WTC11 (cell line): ENCODE results near the gene THUMPD1. TPM values are rescaled to one million over a fixed set of nuclear protein-coding genes. Genes with fewer than 3 reads are reported as not detected.

Source experiments
- ATAC-seq: fragments of 200-7000 bp; cut with Tn5 transposase; 2 replicates; pipeline ENCODE4 v1.10.0; 2021; ENCODE audit warnings: mild to moderate bottlenecking, moderate library complexity
- CTCF ChIA-PET: fragments of 300-600 bp; sonication (Branson Sonifier 250); formaldehyde crosslinking; loops from one replicate; lab custom pipeline; 2021; ENCODE audit warnings: antibody characterized with exemption; lab: Charles Lee
- POLR2A ChIA-PET: fragments of 350-600 bp; sonication (Branson Sonifier 250); formaldehyde crosslinking; loops from one replicate; lab custom pipeline; 2021; ENCODE audit warnings: antibody characterized with exemption; lab: Charles Lee
- DNase-seq: peaks from one replicate; pipeline ENCODE4 v3.0.0; 2021; ENCODE audit warnings: low spot score
- H3K27ac Mint-ChIP-seq: 2 replicates; pipeline ENCODE4 v1.8.0; 2021; ENCODE audit warnings: mixed read lengths
- H3K27me3 Mint-ChIP-seq: 2 replicates; pipeline ENCODE4 v1.8.0; 2021; ENCODE audit warnings: low read depth, mild to moderate bottlenecking, moderate library complexity, mixed read lengths
- H3K36me3 Mint-ChIP-seq: 2 replicates; pipeline ENCODE4 v1.8.0; 2021; ENCODE audit warnings: mixed read lengths
- H3K4me1 Mint-ChIP-seq: 2 replicates; pipeline ENCODE4 v1.8.0; 2022; ENCODE audit warnings: mixed read lengths
- H3K4me3 Mint-ChIP-seq: 2 replicates; pipeline ENCODE4 v1.8.0; 2021; ENCODE audit warnings: mild to moderate bottlenecking, moderate library complexity, mixed read lengths
- H3K9me3 Mint-ChIP-seq: 2 replicates; pipeline ENCODE4 v1.8.0; 2021; ENCODE audit warnings: mixed read lengths
- ATF3 ChIP-seq: sonication (generic); formaldehyde crosslinking; conservative IDR thresholded peaks from 2 replicates; pipeline ENCODE4 v1.8.1; 2022; ENCODE audit warnings: mild to moderate bottlenecking, missing genetic modification reagents
- CDX4 ChIP-seq: fragments of 250-450 bp; sonication (Bioruptor Pico); IDR thresholded peaks from 2 replicates; pipeline ENCODE4 v1.9.0; 2021; ENCODE audit warnings: moderate library complexity, mild to moderate bottlenecking, inconsistent platforms, borderline replicate concordance
- CREM ChIP-seq: sonication (generic); formaldehyde crosslinking; IDR thresholded peaks from 2 replicates; pipeline ENCODE4 v1.8.1; 2022; ENCODE audit warnings: mild to moderate bottlenecking, missing genetic modification reagents, moderate library complexity
- E2F4 ChIP-seq: sonication (generic); formaldehyde crosslinking; IDR thresholded peaks from 2 replicates; pipeline ENCODE4 v1.8.1; 2022; ENCODE audit warnings: low read depth, mild to moderate bottlenecking, moderate library complexity, missing genetic modification reagents, borderline replicate concordance
- FOXP4 ChIP-seq: sonication (generic); formaldehyde crosslinking; IDR thresholded peaks from 2 replicates; pipeline ENCODE4 v1.8.0; 2022; ENCODE audit warnings: mild to moderate bottlenecking, missing genetic modification reagents
- IRF1 ChIP-seq: sonication (generic); formaldehyde crosslinking; IDR thresholded peaks from 2 replicates; pipeline ENCODE4 v1.8.0; 2023; ENCODE audit warnings: missing genetic modification reagents
- MAX ChIP-seq: sonication (generic); formaldehyde crosslinking; IDR thresholded peaks from 2 replicates; pipeline ENCODE4 v1.8.0; 2022; ENCODE audit warnings: mild to moderate bottlenecking, missing genetic modification reagents
- MLX ChIP-seq: sonication (generic); formaldehyde crosslinking; IDR thresholded peaks from 2 replicates; pipeline ENCODE4 v1.8.1; 2023; ENCODE audit warnings: mild to moderate bottlenecking, missing genetic modification reagents, moderate library complexity
- ZNF121 ChIP-seq: sonication (generic); formaldehyde crosslinking; IDR thresholded peaks from 2 replicates; pipeline ENCODE4 v1.8.0; 2023; ENCODE audit warnings: missing genetic modification reagents
- ZNF281 ChIP-seq: sonication (generic); formaldehyde crosslinking; IDR thresholded peaks from 2 replicates; pipeline ENCODE4 v1.8.0; 2023; ENCODE audit warnings: mild to moderate bottlenecking, missing genetic modification reagents
- ZNF396 ChIP-seq: fragments of 250-450 bp; sonication (Bioruptor Pico); IDR thresholded peaks from 2 replicates; pipeline ENCODE4 v1.8.0; 2021; ENCODE audit warnings: mild to moderate bottlenecking, moderate library complexity, borderline replicate concordance
- ZNF416 ChIP-seq: fragments of 250-450 bp; sonication (Bioruptor Pico); IDR thresholded peaks from 2 replicates; pipeline ENCODE4 v1.9.0; 2021; ENCODE audit warnings: mild to moderate bottlenecking, inconsistent platforms
- ZNF423 ChIP-seq: fragments of 250-450 bp; sonication (Bioruptor Pico); IDR thresholded peaks from 2 replicates; pipeline ENCODE4 v2.1.2; 2022; ENCODE audit warnings: mild to moderate bottlenecking, moderate library complexity
- ZNF512 ChIP-seq: sonication (generic); formaldehyde crosslinking; IDR thresholded peaks from 2 replicates; pipeline ENCODE4 v1.8.1; 2022; ENCODE audit warnings: missing genetic modification reagents, borderline replicate concordance
- total RNA-seq: library from RNA; stranded (reverse); gene quantifications from 3 replicates; pipeline ENCODE4 v1.2.3, GENCODE V29; 2021

THUMPD1 gene
- total RNA-seq, 1 experiment from 2014 or later, result 48.5 TPM

- DNase-seq (no peak), ATAC-seq (no peak)
- Mint-ChIP-seq H3K4me1 (peaks cover 10% of the 10 kb centered on the region), H3K27me3 (peaks cover 3% of the 10 kb centered on the region), H3K36me3 (peaks cover 24% of the 10 kb centered on the region), H3K9me3 (peaks cover 40% of the 10 kb centered on the region), H3K4me3 (no peak overlapping the region), H3K27ac (no peak overlapping the region)
- ChIA-PET POLR2A (no interaction called here), CTCF (no interaction called here)
- TF ChIP-seq ZNF423, result no peak
- no peak for TF ChIP-seq ATF3
- no peak for TF ChIP-seq FOXP4
- TF ChIP-seq E2F4 (CRISPR knock-in tag), result no peak
These were observed 2.0 kb upstream of the THUMPD1 start for GRCh38 chr16:20743591-20743990.

- H3K9me3 Mint-ChIP-seq, result peaks cover 18% of the 10 kb centered on the region
- DNase-seq (peak; percentile 84), ATAC-seq (peak; percentile 88)
- ChIA-PET POLR2A (interaction anchor here (1.5 kb wide), 1 partner anchor 66 kb away, joined by 4 read pairs; no protein-coding TSS in a partner anchor), CTCF (interaction anchor here (1.0 to 1.1 kb wide), 4 partner anchors 188 to 1186 kb away, joined by 3 to 4 read pairs (median 3); partner anchors contain the start of gene VPS35L)
- H3K27me3 Mint-ChIP-seq, result no peaks in the 10 kb centered on the region
- H3K4me3 Mint-ChIP-seq, result peak overlapping the region; percentile 97
- peaks cover 30% of the 10 kb centered on the region for H3K36me3 Mint-ChIP-seq
- peaks cover 10% of the 10 kb centered on the region for H3K4me1 Mint-ChIP-seq
- H3K27ac Mint-ChIP-seq, result peak overlapping the region; percentile 93
- TF ChIP-seq ZNF121 (CRISPR knock-in tag) (peak; percentile 47; the same call in 1 of the 2 replicates), MLX (CRISPR knock-in tag) (no peak)
- TF ChIP-seq, all 79 proteins: peak for 1
These were observed 607 bp downstream of the THUMPD1 start for GRCh38 chr16:20740901-20741521.

- POLR2A ChIA-PET, result no interaction called here
- peak overlapping the region; percentile 97 for H3K4me3 Mint-ChIP-seq
- no peak for TF ChIP-seq CREM (CRISPR knock-in tag)
- no peak for TF ChIP-seq E2F4 (CRISPR knock-in tag)
- TF ChIP-seq IRF1, result no peak
- TF ChIP-seq ZNF416 (CRISPR knock-in tag), result no peak
- TF ChIP-seq MAX (CRISPR knock-in tag), result no peak
- no peak for TF ChIP-seq ZNF396 (CRISPR knock-in tag)
- no peak for TF ChIP-seq ZNF512 (CRISPR knock-in tag)
- TF ChIP-seq CDX4 (CRISPR knock-in tag), result no peak
- no peak for TF ChIP-seq ZNF281 (CRISPR knock-in tag)
- no peak for ATAC-seq
- CTCF ChIA-PET, result interaction anchor here (1.0 to 1.1 kb wide), 3 partner anchors 190 to 1185 kb away, joined by 3 to 4 read pairs (median 3); partner anchors contain the start of gene VPS35L
- no peak for DNase-seq
- peaks cover 10% of the 10 kb centered on the region for H3K4me1 Mint-ChIP-seq
- H3K27me3 Mint-ChIP-seq, result no peaks in the 10 kb centered on the region
- H3K9me3 Mint-ChIP-seq, result peaks cover 13% of the 10 kb centered on the region
- peak overlapping the region; percentile 90; the same call in 1 of the 2 replicates for H3K27ac Mint-ChIP-seq
- peaks cover 38% of the 10 kb centered on the region for H3K36me3 Mint-ChIP-seq
These were observed 1.4 kb downstream of the THUMPD1 start for GRCh38 chr16:20740007-20740883.
